SU-DHL-6 (cell line): ENCODE measurements around the gene DNAJC13.

ENCODE experiments used
- CTCF ChIP-seq: fragments of 200-600 bp; sonication (generic); IDR thresholded peaks from one replicate; pipeline ENCODE4 v1.5.1; 2017; ENCODE audit warnings: antibody characterized with exemption, mild to moderate bottlenecking, low read length, moderate library complexity; ENCODE audit not compliant: insufficient read depth, poor library complexity, severe bottlenecking
- EZH2phosphoT487 ChIP-seq: fragments of 200-600 bp; sonication (generic), shearing (Covaris generic); conservative IDR thresholded peaks from 2 replicates; pipeline ENCODE4 v1.6.1; 2018; ENCODE audit warnings: mild to moderate bottlenecking, antibody characterized with exemption, low read length, moderate library complexity, mixed read lengths

GRCh38 chr3:132561003-132561402 lies 143.7 kb downstream of the DNAJC13 start:
- TF ChIP-seq CTCF (no peak), EZH2phosphoT487 (no peak)
